ENCODE data around the gene PLK4.

Gene PLK4

DNA sequence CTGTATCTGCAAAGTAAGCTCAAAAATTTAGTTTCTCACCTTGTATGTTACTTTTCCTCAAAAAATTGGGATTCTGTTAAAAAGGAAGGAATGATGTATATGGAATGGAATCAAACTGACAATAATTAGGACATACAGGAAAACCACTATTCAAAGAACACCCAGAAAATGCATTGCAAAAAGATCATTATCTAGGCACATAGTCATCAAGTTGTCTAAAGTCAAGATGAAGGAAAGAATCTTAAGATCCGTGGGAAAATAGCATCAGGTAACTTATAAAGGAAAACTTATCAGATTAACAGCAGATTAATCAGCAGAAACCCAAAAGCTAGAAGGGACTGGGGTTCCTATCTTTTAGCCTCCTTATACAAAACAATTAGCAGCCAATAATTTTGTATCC, 23.1 kb upstream of the PLK4 start:
- Histone ChIP-seq H3K36me3 (replicated peaks) (no peaks in the 10 kb centered on the region), H3K27ac (no peak overlapping the region), H3K27me3 (replicated peaks) (no peaks in the 10 kb centered on the region), H3K4me3 (ENCODE audit: low read depth, low read length) (no peak overlapping the region)
- no peak for DNase-seq
- TF ChIP-seq, protein P1, sequence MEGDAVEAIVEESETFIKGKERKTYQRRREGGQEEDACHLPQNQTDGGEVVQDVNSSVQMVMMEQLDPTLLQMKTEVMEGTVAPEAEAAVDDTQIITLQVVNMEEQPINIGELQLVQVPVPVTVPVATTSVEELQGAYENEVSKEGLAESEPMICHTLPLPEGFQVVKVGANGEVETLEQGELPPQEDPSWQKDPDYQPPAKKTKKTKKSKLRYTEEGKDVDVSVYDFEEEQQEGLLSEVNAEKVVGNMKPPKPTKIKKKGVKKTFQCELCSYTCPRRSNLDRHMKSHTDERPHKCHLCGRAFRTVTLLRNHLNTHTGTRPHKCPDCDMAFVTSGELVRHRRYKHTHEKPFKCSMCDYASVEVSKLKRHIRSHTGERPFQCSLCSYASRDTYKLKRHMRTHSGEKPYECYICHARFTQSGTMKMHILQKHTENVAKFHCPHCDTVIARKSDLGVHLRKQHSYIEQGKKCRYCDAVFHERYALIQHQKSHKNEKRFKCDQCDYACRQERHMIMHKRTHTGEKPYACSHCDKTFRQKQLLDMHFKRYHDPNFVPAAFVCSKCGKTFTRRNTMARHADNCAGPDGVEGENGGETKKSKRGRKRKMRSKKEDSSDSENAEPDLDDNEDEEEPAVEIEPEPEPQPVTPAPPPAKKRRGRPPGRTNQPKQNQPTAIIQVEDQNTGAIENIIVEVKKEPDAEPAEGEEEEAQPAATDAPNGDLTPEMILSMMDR (IDR thresholded peaks at IDR 0.05; ENCODE audit: low read depth, low read length, missing control alignments) = no peak
- in situ Hi-C loops (cut with HindIII; ENCODE audit: low pct_ligation_motif_present, low sequenced_read_pairs) = no loop called here

DNA sequence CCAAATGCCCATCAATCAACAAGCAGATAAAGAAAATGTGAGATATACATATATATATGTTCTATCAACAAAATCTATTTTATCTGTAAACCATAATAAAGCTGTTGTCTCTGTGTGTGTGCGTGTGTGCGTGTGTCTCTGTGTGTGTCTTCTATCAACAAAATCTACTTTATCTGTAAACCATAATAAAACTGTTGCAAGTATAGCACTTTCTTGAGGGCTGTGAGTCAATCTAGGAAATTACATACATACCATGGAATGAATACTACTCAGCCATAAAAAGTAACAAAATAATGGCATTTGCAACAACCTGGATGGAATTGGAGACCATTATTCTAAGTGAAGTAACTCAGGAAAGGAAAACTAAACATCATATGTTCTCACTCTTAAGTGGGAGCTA, 12.5 kb upstream of the PLK4 start:
- Histone ChIP-seq H3K27me3 (replicated peaks) (no peaks in the 10 kb centered on the region), H3K36me3 (replicated peaks) (no peaks in the 10 kb centered on the region), H3K27ac (no peak overlapping the region), H3K4me3 (ENCODE audit: low read depth, low read length) (no peak overlapping the region)
- in situ Hi-C loops (cut with HindIII; ENCODE audit: low pct_ligation_motif_present, low sequenced_read_pairs) = no loop called here
- TF ChIP-seq, protein P1 (IDR thresholded peaks at IDR 0.05; ENCODE audit: low read depth, low read length, missing control alignments) = no peak
- DNase-seq = peak; percentile 31

DNA sequence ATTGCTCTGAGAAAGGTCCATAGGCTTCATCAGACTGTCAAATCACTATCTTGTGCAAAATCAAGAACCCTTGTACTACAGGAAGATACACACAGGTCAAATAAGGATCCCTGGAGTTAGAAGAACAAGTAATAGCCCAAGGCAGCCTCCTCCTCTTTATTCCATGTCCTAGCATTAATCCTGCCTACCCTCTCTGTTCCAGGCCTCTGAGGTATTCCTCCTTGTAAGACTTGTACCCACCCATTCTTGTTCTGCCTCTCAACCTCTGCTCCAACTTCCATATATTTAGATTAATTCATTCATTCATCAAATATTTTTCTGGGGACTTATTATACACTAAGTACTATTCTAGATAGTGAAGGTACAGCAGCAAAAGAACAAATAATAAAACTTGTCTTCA, 10.4 kb upstream of the PLK4 start:
- in situ Hi-C loops (cut with HindIII; ENCODE audit: low pct_ligation_motif_present, low sequenced_read_pairs) = no loop called here
- TF ChIP-seq, protein P1 (IDR thresholded peaks at IDR 0.05; ENCODE audit: low read depth, low read length, missing control alignments) = no peak
- no peaks in the 10 kb centered on the region for H3K36me3 ChIP-seq (replicated peaks)
- no peak for DNase-seq
- no peaks in the 10 kb centered on the region for H3K27me3 ChIP-seq (replicated peaks)
- H3K27ac ChIP-seq = no peak overlapping the region
- no peak overlapping the region for H3K4me3 ChIP-seq (ENCODE audit: low read depth, low read length)

DNA sequence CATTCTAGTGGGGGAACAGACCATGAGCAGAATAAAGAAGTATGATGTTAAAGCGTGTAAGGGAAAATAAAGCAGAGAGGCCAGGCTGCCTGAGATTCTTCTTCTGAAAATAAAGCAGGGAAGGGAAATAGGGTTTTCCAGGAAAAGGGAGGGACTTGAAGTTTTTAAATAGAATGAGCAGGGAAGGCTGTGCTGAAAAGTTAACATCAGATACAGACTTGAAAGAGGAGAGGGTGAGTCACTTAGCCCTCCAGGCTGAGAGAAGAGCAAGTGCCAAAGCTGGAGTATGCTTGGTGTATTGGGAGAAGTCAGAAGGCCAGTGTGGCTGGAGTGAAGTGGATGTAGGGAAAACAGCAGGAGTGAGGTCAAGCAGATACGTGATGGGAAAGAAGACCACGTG, 10.0 kb upstream of the PLK4 start:
- Histone ChIP-seq H3K27ac (no peak overlapping the region), H3K27me3 (replicated peaks) (no peaks in the 10 kb centered on the region), H3K36me3 (replicated peaks) (no peaks in the 10 kb centered on the region), H3K4me3 (ENCODE audit: low read depth, low read length) (no peak overlapping the region)
- DNase-seq = peak; percentile 51
- TF ChIP-seq, protein P1 (IDR thresholded peaks at IDR 0.05; ENCODE audit: low read depth, low read length, missing control alignments) = no peak
- in situ Hi-C loops (cut with HindIII; ENCODE audit: low pct_ligation_motif_present, low sequenced_read_pairs) = no loop called here

DNA sequence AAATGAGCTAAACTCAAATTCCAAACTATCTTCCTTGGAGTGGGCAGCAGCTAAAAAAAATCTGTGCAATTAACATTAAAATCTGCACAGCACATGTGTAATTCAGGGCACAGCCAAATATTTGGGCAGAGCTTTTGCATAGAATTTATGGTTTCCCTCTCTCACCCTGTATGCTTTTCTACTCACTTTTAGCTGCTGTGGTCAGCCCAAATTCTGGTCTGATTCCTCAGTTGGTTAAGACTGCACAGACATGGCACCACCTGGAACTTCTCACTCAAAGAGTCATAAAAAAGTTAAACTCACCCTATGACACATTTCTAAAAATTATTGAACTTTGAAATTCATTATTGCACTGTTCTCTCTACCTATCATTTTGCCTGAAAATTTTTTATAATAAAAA, 4.9 kb upstream of the PLK4 start:
- H3K27ac ChIP-seq = no peak overlapping the region
- no peak for DNase-seq
- in situ Hi-C loops (cut with HindIII; ENCODE audit: low pct_ligation_motif_present, low sequenced_read_pairs) = no loop called here
- TF ChIP-seq, protein P1 (IDR thresholded peaks at IDR 0.05; ENCODE audit: low read depth, low read length, missing control alignments) = no peak
- no peak overlapping the region for H3K4me3 ChIP-seq (ENCODE audit: low read depth, low read length)
- no peaks in the 10 kb centered on the region for H3K36me3 ChIP-seq (replicated peaks)
- H3K27me3 ChIP-seq (replicated peaks) = no peaks in the 10 kb centered on the region

DNA sequence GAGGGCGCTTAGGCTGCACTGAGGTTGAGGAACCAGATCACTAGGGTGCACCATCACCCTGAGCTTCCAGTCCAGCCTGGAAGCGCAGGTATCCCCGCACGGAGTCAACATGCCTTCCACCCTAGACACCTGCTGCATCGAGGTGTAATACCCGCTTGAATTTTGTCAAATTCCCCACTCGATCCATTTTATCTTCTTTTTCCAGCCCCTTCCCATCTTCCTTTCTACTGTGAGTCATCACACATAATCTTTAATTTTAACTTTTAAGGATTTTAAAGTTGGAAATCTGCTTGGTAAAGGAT, 821 bp downstream of the PLK4 start:
- no peak overlapping the region for H3K27ac ChIP-seq

More for the DNA sequence above, 821 bp downstream of the PLK4 start:
- DNase-seq = no peak
- in situ Hi-C loops (cut with HindIII; ENCODE audit: low pct_ligation_motif_present, low sequenced_read_pairs) = no loop called here
- peak overlapping the region; percentile 95 for H3K4me3 ChIP-seq (ENCODE audit: low read depth, low read length)
- H3K27me3 ChIP-seq (replicated peaks) = no peaks in the 10 kb centered on the region
- TF ChIP-seq, protein P1 (IDR thresholded peaks at IDR 0.05; ENCODE audit: low read depth, low read length, missing control alignments) = peak; percentile 9
- H3K36me3 ChIP-seq (replicated peaks) = no peaks in the 10 kb centered on the region
